ENCODE results near the gene ITK.
"Not testable (repeated sequence)": the region's sequence is repeated elsewhere in the genome, so short reads cannot be mapped to it uniquely, and the experiment has no call there.

Gene ITK

DNA sequence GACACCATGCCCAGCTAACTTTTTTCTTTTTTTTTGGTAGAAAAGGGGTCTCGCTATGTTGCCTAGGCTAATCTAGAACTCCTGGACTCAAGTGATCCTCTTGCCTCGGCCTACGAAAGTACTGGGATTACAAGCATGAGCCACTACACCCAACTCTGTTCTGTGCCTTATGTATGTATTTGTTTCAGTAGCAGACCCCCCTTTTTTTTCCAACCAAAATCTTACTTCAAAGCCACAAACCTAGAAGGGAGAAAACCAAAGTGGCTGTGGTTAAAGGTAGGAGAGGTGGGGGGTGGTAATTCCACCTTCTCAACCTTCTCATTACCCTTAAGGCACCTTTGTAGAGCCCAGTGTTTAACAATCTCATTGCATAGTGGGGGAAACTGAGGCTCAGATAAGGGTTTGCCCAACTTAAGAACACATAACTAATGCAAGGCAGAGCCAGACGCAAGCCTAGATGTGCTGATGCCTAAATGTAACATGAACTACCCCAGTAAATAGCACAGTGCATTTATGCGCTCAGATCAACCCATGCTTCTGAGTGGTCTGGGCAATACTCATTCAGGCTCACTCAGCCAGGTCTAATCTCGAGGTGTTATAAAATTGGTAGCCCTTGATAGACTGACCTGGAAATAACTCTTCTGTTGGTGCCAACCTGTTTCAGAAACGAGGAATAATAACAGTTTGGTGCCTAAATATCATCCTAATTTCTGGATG lies 33.0 kb downstream of the ITK start:
- no peak for DNase-seq

GRCh38 chr5:157214415-157214814 lies 33.8 kb downstream of the ITK start:
- no peak for DNase-seq

GRCh38 chr5:157214861-157215513 lies 34.3 kb downstream of the ITK start:
- no peak for DNase-seq

GRCh38 chr5:157215514-157216167 lies 35.0 kb downstream of the ITK start:
- no peak for DNase-seq

GRCh38 chr5:157216391-157217142 lies 35.9 kb downstream of the ITK start:
- DNase-seq: no peak

DNA sequence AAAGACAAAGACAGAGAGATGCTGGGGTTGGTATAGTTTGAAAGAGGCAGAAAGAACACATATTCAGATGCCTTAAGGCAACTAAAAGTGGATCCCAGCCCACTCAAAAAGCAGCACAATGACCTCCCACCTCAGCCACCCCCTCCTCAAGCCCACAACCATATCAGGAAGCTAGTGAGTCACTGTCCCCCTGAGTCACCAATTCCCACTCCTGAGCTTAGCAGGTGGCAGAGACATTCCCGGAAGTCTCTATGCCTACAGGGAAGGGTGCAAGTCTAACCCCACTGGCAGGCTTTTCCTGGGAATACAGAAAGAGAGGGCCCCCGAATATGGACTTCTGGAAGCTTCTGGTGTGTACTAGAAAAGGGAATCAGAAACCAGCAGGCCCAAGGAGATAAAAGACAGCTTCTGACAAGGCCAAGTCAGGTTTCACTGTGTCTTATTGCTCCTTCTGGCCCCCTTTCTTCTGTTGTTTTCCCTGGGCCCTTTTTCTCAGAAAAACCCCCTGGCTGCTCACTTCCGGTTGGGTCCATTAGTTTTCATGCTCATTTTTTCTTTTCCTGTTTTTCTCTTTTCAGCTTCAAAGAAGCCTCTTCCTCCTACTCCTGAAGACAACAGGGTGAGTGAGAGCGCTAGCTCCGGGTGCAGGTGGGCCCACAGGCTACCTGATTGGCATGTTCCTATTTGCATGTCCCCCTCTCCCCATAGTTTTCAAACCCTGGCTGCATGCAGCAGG lies 36.8 kb downstream of the ITK start:
- no peak for DNase-seq

DNA sequence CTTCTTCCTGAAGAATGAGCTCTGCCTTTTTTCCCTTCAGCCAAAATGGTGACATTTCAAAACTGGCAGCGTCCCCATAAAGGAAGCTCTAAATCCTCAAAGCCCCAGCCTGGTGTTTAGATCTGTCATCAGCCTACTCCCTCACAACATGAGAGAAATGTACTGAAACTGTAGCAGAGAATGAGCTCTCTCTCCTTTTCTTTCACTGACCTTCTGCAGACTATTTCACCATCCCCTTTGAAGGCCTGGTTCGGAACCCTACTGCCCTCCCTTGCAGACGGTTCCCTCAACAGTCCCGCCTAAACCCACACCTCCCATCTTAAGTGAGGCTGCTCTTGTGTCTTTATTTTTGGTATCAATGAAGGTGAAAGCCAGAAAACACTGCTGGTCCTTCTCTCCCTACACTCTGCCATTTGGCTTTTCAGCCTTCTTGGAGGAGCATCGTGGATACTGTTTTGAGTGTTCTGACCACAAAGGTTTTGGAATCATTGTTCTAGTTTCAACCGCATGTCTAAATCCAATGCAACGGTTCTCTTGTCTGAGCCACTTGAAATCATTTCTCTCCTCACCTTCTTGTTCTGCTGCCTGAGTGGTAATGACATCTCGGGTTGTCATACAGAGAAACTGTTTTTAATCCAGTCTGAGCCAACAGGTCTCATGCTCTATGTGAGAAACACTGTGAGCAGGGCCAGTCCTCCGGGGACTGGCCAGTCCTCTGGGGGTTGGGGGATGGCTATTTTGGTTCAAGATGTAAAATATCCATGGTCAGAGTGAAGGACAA lies 39.0 kb downstream of the ITK start:
- no peak for DNase-seq

DNA sequence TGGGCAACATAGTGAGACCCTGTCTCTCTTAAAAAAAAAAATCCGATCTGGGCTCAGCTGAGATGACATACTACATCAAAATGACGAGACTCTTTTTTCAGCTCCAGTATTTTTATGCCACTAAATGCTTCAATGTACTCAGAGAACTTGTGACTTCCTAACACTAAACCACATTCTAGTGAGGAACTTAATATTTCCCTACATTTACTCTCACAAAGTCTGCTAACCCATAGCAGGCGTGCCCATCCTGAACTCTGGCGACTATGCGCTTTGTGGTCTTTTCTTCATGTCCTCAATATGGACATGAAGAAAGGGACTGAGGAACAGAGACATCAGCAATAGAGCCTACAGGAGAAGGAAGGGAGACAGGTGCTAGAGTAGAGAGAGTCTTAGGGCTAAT lies 41.3 kb downstream of the ITK start:
- no peak for DNase-seq

- DNase-seq: no peak
Measured at GRCh38 chr5:157222506-157223230, 42.0 kb downstream of the ITK start.

DNA sequence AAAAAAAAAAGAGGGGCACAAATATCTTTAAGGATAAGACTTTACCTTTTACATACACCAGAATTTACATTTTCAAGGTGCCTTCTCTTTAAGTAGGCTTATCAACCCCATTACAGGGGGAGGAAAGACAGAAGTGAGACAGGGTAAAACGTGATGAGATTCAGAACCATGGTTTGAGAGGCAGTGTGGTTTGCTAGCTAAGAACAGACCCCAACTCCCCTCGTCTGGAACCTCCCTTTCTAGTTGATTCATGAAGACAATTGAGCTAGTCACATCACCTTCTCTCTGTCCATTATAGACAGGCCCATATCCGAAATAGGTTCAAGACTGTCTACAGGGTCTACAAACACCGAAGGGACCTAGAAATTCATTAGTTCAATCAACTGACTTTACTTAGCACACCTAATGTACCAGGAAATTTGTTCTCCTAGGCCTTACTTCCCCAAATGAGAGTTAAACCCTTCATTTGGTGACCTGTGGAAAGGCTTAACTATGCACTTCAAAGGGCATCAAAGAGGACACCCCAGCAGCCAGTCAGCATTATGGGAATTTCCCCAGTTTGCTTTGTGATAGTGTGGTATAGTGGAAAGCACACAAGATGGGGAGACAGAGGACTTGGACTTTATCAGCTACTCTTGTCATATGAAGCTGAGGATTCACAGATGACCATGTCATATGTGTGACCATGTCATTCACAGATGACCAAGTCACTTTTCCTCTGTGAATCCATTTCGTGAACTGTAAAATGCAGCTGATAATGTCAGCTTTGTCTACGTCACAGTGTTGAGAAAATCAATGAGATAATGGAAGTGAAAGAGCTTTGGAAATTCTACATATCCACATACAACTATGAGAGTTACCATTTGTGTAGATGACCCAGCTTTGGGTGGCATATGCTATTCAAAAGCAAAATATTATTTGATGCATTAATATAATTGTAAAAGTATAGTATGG lies 45.1 kb downstream of the ITK start:
- DNase-seq: no peak

- no peak for DNase-seq
Measured at GRCh38 chr5:157230610-157231009, 50.0 kb downstream of the ITK start.

DNA sequence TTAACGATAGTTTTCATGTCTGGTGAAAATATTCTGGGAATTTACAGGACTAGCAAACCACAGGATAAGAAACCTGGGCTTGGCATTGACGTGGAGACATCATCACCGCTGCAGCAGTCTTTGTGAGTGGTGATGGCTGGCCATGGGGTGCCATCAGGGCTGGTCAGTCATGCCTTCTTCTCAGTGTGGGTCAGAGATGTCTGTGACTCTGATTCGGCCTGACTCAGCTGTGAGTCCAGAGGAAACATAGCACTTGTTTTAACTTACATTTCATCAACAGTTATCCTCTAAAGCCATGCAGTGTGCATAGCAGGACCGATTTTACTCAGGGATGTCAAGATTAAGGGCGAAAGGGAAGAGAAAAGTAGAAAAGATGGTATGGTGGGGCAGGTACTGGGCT lies 52.1 kb downstream of the ITK start:
- DNase-seq: no peak

DNA sequence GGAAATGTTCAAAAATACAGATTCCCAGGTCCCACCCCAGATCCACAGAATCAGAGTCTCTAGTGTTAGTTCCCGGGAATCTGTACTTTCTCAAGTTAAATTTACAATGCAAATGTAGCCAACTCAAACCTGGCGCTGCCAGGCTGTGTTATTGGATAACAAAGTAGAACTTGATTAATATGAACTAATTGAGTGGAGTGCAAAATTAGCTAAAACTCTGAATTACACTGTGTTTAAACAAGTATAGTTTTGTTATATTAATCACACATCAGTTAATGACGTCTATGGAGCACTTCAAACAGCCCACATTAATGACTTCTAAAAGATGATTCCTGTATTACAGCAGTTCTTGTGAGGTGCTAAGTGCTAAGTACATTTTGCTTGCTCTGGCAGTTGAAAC lies 52.9 kb downstream of the ITK start:
- no peak for DNase-seq

- no peak for DNase-seq
Measured at GRCh38 chr5:157236423-157236822, 55.8 kb downstream of the ITK start.

DNA sequence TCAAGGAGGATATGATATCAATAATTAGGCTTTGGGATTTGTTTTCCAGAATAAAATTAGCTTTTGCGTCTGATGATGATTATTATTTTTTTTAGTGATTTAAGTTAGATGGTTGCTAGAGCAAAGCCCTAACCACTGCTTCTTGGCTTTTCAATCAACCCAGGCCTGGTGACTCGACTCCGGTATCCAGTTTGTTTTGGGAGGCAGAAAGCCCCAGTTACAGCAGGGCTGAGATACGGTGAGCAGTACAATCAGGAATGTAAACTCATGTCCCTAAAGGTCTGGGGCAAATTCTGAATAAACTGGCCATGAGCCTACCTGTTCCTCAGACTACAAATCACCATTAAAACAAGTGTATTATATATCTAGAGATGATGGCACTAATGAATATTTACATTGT lies 60.8 kb downstream of the ITK start:
- DNase-seq: no peak

DNA sequence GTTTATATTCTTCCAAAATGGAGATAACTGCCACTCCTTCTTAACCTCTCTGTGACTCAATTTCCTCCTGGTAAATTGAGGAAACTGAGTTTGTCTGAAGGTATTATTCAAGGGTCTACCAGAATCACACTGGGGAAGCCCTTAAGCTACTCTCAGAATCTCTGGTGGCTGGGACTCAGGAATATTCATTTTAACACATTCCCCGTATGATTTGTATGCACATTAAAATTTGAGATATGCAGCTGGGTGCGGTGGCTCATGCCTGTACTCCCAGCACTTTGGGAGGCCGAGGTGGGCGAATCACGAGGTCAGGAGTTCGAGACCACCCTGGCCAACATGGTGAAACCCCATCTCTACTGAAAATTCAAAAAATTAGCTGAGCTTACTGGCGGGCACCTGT lies 64.1 kb downstream of the ITK start:
- not testable (repeated sequence) for DNase-seq

DNA sequence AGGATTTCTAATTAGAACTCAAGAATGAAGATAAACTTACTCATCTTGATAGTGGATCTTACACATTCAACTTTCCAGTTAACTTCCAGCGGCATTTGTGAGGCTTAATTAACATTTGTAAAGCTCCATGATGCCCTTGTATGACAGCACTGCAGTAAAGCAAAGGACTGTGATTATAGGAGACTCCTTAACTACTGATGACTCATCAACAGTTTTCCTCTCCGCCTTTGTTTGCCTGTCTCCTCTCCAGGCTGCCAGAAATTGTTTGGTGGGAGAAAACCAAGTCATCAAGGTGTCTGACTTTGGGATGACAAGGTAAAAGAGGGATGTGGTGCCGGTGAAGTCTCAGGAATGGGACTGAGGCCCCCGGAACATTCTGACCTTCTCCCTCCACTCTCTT lies 64.8 kb downstream of the ITK start:
- DNase-seq: no peak

DNA sequence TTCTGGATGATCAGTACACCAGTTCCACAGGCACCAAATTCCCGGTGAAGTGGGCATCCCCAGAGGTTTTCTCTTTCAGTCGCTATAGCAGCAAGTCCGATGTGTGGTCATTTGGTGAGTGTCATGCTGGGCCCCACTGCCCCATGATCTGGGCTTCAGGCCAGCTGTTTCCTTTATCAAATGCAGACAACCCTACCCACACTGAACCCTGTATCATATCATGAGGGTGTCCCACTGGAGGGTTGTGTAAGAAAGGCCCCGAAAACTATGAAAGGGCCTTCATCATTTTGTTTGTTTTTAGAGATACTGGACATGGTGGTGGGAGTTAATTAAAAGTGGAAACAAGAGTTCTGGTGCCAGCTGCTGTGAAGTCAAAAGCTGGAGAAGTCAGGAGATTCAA lies 65.2 kb downstream of the ITK start:
- DNase-seq: no peak

DNA sequence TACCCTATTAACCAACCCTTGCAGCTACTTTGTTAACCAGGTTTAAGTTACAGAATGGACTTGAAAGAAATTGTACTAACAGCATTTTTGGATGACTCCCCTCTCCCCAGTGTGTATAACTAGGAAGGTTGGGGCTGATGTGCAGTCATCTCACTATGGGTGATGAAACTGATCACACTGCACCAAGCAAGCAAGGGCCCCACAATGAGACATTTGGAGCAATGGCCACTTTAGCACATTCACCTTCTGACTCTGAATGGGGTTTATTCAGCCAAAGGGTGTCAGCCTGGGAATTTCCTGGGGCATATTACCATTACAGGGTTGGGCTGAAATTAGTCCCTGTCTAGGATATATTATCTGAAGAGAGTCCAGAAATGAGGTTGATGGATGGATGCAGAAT lies 66.6 kb downstream of the ITK start:
- DNase-seq: no peak

DNA sequence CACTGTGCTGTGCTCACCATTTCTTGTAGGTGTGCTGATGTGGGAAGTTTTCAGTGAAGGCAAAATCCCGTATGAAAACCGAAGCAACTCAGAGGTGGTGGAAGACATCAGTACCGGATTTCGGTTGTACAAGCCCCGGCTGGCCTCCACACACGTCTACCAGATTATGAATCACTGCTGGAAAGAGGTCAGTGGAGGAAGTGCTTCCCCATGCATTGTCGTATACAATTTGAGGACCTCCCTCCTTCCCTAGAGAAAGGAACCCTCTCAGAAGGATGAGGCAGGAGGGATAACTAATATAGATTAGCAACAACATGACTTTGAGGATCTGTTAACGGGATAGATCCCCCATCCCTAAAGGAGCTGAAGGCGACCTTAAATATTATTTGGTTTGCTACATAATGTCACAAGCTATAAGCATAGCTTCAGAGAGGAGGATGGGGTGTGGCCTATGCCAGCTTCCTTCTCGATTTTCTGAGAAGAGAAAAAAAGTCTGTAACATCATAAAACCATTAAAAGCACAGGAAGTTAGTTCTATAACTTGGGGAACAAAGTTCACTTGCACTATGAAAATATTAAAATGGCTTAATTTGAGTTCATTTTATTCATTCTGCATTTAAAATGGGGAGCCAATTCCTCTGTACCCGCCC lies 68.3 kb downstream of the ITK start:
- DNase-seq: no peak

All from amniotic stem cell (primary cell).